ENCODE data around the gene WDR37. TPM values are rescaled to one million over a fixed set of nuclear protein-coding genes. Genes with fewer than 3 reads are reported as not detected.

Gene WDR37
- polyA plus RNA-seq, 1 donor (not counting 4 experiments of a cell fraction or from before 2014, with no cell fraction given), result 16.0 TPM

- H4K20me1 ChIP-seq (ENCODE audit: control insufficient read depth, extremely low read depth, insufficient read depth, low read length), result no peaks in the 10 kb centered on the region
- dilution Hi-C loops (cut with MboI; ENCODE audit: extremely low pct_ligation_motif_present, low sequenced_read_pairs), result no loop called here
- DNase-seq (ENCODE audit: low read depth, low spot score) (no peak), FAIRE-seq (no peak)
- no peaks in the 10 kb centered on the region for H3K79me2 ChIP-seq (ENCODE audit: control insufficient read depth, insufficient read depth, low read length)
- H3K9me3 ChIP-seq (ENCODE audit: control insufficient read depth, low read depth, low read length), result no peaks in the 10 kb centered on the region
- no peak overlapping the region for H3K4me2 ChIP-seq (ENCODE audit: control insufficient read depth, extremely low read depth, insufficient read depth, low read depth, low read length)
- H3K4me3 ChIP-seq (ENCODE audit: control insufficient read depth in 2 of 3, extremely low read depth in 1 of 3, insufficient read depth in 2 of 3, low read depth in 1 of 3, low read length in 3 of 3), result no peak overlapping the region
- H3K36me3 ChIP-seq (ENCODE audit: control insufficient read depth in 2 of 2, extremely low read depth in 1 of 2, insufficient read depth in 2 of 2, low read length in 2 of 2), result no peaks in the 10 kb centered on the region
- H3K9ac ChIP-seq (ENCODE audit: control insufficient read depth, extremely low read depth, insufficient read depth, low read length), result no peak overlapping the region
- no peak overlapping the region for H2AFZ ChIP-seq (ENCODE audit: control insufficient read depth, low read length)
- H3K27me3 ChIP-seq (ENCODE audit: control insufficient read depth, extremely low read depth, insufficient read depth, low read length), result no peaks in the 10 kb centered on the region
- H3K9me1 ChIP-seq (ENCODE audit: control insufficient read depth, extremely low read depth, insufficient read depth, low read length), result no peaks in the 10 kb centered on the region
- no peak overlapping the region for H3K27ac ChIP-seq (ENCODE audit: control insufficient read depth, insufficient read depth, low read length)
- H3K4me1 ChIP-seq (ENCODE audit: control insufficient read depth, extremely low read depth, insufficient read depth, low read length), result no peaks in the 10 kb centered on the region
- TF ChIP-seq CTCF (optimal IDR thresholded peaks at IDR 0.05 in 1 of 3, IDR thresholded peaks at IDR 0.05 in 1 of 3, conservative IDR thresholded peaks at IDR 0.05 in 1 of 3; ENCODE audit: extremely low read depth in 1 of 3, insufficient read depth in 2 of 3, low read length in 3 of 3) (no peak), EZH2 (IDR thresholded peaks at IDR 0.05; ENCODE audit: low read length) (no peak)
Measured at GRCh38 chr10:1156616-1156886, 100.4 kb downstream of the WDR37 start.

- H3K4me2 ChIP-seq (ENCODE audit: control insufficient read depth, extremely low read depth, insufficient read depth, low read depth, low read length), result no peak overlapping the region
- no peak overlapping the region for H3K27ac ChIP-seq (ENCODE audit: control insufficient read depth, insufficient read depth, low read length)
- no peak overlapping the region for H2AFZ ChIP-seq (ENCODE audit: control insufficient read depth, low read length)
- FAIRE-seq, result no peak
- no peaks in the 10 kb centered on the region for H3K79me2 ChIP-seq (ENCODE audit: control insufficient read depth, insufficient read depth, low read length)
- H3K27me3 ChIP-seq (ENCODE audit: control insufficient read depth, extremely low read depth, insufficient read depth, low read length), result no peaks in the 10 kb centered on the region
- H3K4me1 ChIP-seq (ENCODE audit: control insufficient read depth, extremely low read depth, insufficient read depth, low read length), result no peaks in the 10 kb centered on the region
- dilution Hi-C loops (cut with MboI; ENCODE audit: extremely low pct_ligation_motif_present, low sequenced_read_pairs), result no loop called here
- H3K9me3 ChIP-seq (ENCODE audit: control insufficient read depth, low read depth, low read length), result no peaks in the 10 kb centered on the region
- H3K36me3 ChIP-seq (ENCODE audit: control insufficient read depth in 2 of 2, extremely low read depth in 1 of 2, insufficient read depth in 2 of 2, low read length in 2 of 2), result no peaks in the 10 kb centered on the region
- no peak for TF ChIP-seq EZH2 (IDR thresholded peaks at IDR 0.05; ENCODE audit: low read length)
- no peak for TF ChIP-seq CTCF (optimal IDR thresholded peaks at IDR 0.05 in 1 of 3, IDR thresholded peaks at IDR 0.05 in 1 of 3, conservative IDR thresholded peaks at IDR 0.05 in 1 of 3; ENCODE audit: extremely low read depth in 1 of 3, insufficient read depth in 2 of 3, low read length in 3 of 3)
- H4K20me1 ChIP-seq (ENCODE audit: control insufficient read depth, extremely low read depth, insufficient read depth, low read length), result no peaks in the 10 kb centered on the region
- no peak overlapping the region for H3K4me3 ChIP-seq (ENCODE audit: control insufficient read depth in 2 of 3, extremely low read depth in 1 of 3, insufficient read depth in 2 of 3, low read depth in 1 of 3, low read length in 3 of 3)
- H3K9me1 ChIP-seq (ENCODE audit: control insufficient read depth, extremely low read depth, insufficient read depth, low read length), result no peaks in the 10 kb centered on the region
- DNase-seq (ENCODE audit: low read depth, low spot score), result no peak
- H3K9ac ChIP-seq (ENCODE audit: control insufficient read depth, extremely low read depth, insufficient read depth, low read length), result no peak overlapping the region
Measured at GRCh38 chr10:1156921-1157614, 100.9 kb downstream of the WDR37 start.
